HCT116 (cell line): ENCODE measurements around the gene FNDC8.

Experiments
- EZH2phosphoT487 ChIP-seq: fragments of 200-600 bp; IDR thresholded peaks from 2 replicates; pipeline ENCODE4 v1.6.1; 2018; ENCODE audit warnings: antibody characterized with exemption, borderline replicate concordance
- JUND ChIP-seq: IDR thresholded peaks from 2 replicates; pipeline ENCODE4 v1.6.1; 2012
- POLR2A ChIP-seq: IDR thresholded peaks from 2 replicates; pipeline ENCODE4 v1.7.0; 2011; ENCODE audit warnings: borderline replicate concordance; ENCODE audit not compliant: insufficient read depth, insufficient read length; ENCODE audit errors: extremely low read depth
- RAD21 ChIP-seq: IDR thresholded peaks from 2 replicates; pipeline ENCODE4 v1.6.1; 2012; ENCODE audit warnings: low read depth, mild to moderate bottlenecking
- TCF7L2 ChIP-seq: IDR thresholded peaks from 2 replicates; pipeline ENCODE4 v1.7.0; 2011; ENCODE audit warnings: borderline replicate concordance, inconsistent platforms; ENCODE audit not compliant: insufficient read depth, insufficient read length; ENCODE audit errors: extremely low read depth
- TF ChIP-seq, protein P1 (sequence below), 3 experiments: fragments of 200-600 bp in 1 of 3; sonication (generic) in 1 of 3; IDR thresholded peaks in 2 of 3; conservative IDR thresholded peaks in 1 of 3; 2 replicates each; pipeline ENCODE4 v1.5.1; 2012 to 2017; ENCODE audit warnings: low read depth in 2 of 3, low read length in 2 of 3, antibody characterized with exemption in 1 of 3, borderline replicate concordance in 1 of 3, control low read depth in 1 of 3, mild to moderate bottlenecking in 1 of 3, mixed read lengths in 1 of 3, mixed run types in 1 of 3, moderate library complexity in 1 of 3; ENCODE audit not compliant: insufficient read depth in 1 of 3
- TF ChIP-seq, protein P2 (sequence below): IDR thresholded peaks from 2 replicates; pipeline ENCODE4 v1.6.1; 2012; ENCODE audit warnings: low read depth

DNA sequence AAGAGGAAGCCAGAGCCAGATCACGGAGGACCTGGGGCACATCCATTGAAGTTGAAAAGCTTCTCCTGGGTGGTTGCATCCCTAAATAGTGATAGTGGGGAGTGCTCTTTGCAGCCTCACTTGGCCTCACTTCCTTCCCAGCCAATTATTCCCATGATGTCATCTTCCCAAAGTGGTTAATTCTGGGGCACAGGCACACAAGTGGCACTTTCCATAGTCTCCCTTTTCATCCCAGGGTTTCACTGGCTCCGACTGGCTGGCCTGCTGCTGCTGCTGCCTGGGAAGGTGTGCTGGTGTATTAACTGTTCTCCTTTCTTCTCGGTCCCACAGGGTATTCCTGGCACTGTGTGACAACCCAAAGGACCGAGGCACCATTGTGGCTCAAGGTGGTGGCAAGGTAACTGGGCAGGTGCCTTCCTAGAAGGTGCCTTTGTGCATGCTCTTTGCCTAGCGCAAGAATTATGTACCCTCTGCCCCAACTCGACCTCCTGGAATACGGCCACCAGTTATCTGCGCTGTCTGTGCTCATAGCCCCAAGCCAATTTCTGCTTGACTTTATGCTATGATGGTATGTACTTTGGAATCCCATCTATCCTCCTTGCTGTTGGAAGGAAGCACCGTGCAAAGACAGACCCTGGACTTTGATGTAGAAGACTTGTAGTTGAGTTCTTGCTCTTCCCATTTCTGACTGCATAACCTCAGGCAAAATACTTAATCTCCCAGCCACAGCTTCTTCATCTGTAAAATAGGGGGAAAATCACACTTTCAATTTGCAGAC, 54.4 kb downstream of the FNDC8 start:
- TF ChIP-seq, protein P1, sequence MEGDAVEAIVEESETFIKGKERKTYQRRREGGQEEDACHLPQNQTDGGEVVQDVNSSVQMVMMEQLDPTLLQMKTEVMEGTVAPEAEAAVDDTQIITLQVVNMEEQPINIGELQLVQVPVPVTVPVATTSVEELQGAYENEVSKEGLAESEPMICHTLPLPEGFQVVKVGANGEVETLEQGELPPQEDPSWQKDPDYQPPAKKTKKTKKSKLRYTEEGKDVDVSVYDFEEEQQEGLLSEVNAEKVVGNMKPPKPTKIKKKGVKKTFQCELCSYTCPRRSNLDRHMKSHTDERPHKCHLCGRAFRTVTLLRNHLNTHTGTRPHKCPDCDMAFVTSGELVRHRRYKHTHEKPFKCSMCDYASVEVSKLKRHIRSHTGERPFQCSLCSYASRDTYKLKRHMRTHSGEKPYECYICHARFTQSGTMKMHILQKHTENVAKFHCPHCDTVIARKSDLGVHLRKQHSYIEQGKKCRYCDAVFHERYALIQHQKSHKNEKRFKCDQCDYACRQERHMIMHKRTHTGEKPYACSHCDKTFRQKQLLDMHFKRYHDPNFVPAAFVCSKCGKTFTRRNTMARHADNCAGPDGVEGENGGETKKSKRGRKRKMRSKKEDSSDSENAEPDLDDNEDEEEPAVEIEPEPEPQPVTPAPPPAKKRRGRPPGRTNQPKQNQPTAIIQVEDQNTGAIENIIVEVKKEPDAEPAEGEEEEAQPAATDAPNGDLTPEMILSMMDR (IDR thresholded peaks at IDR 0.05 in 2 of 3, conservative IDR thresholded peaks at IDR 0.05 in 1 of 3; ENCODE audit: borderline replicate concordance in 1 of 3, insufficient read depth in 1 of 3, low read depth in 2 of 3, low read length in 2 of 3): no peak
- TF ChIP-seq TCF7L2 (no peak), POLR2A (no peak), RAD21 (no peak), JUND (no peak), EZH2phosphoT487 (no peak)
- TF ChIP-seq, protein P2, sequence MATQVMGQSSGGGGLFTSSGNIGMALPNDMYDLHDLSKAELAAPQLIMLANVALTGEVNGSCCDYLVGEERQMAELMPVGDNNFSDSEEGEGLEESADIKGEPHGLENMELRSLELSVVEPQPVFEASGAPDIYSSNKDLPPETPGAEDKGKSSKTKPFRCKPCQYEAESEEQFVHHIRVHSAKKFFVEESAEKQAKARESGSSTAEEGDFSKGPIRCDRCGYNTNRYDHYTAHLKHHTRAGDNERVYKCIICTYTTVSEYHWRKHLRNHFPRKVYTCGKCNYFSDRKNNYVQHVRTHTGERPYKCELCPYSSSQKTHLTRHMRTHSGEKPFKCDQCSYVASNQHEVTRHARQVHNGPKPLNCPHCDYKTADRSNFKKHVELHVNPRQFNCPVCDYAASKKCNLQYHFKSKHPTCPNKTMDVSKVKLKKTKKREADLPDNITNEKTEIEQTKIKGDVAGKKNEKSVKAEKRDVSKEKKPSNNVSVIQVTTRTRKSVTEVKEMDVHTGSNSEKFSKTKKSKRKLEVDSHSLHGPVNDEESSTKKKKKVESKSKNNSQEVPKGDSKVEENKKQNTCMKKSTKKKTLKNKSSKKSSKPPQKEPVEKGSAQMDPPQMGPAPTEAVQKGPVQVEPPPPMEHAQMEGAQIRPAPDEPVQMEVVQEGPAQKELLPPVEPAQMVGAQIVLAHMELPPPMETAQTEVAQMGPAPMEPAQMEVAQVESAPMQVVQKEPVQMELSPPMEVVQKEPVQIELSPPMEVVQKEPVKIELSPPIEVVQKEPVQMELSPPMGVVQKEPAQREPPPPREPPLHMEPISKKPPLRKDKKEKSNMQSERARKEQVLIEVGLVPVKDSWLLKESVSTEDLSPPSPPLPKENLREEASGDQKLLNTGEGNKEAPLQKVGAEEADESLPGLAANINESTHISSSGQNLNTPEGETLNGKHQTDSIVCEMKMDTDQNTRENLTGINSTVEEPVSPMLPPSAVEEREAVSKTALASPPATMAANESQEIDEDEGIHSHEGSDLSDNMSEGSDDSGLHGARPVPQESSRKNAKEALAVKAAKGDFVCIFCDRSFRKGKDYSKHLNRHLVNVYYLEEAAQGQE: no peak
